NCI-H128 (cell line): ENCODE results near the gene KDM4C.

Experiments
- DNase-seq: peaks from one replicate; lab custom pipeline; 2025; ENCODE audit not compliant: unreplicated experiment; lab: John Stamatoyannopoulos, UW

KDM4C gene

GRCh38 chr9:6965566-6965965, 207.8 kb downstream of the KDM4C start:
- DNase-seq: no peak

- DNase-seq: no peak
These were observed 210.5 kb downstream of the KDM4C start for GRCh38 chr9:6968271-6968670.

- DNase-seq: no peak
These were observed 212.0 kb downstream of the KDM4C start for GRCh38 chr9:6969805-6970204.

- DNase-seq: no peak
These were observed 215.3 kb downstream of the KDM4C start for GRCh38 chr9:6973089-6973488.

GRCh38 chr9:6973762-6974161, 216.0 kb downstream of the KDM4C start:
- no peak for DNase-seq

GRCh38 chr9:6975198-6975597, 217.4 kb downstream of the KDM4C start:
- no peak for DNase-seq

GRCh38 chr9:6977761-6978160, 220.0 kb downstream of the KDM4C start:
- DNase-seq: no peak

GRCh38 chr9:6978591-6978990, 220.8 kb downstream of the KDM4C start:
- no peak for DNase-seq

- no peak for DNase-seq
These were observed 227.3 kb downstream of the KDM4C start for GRCh38 chr9:6984941-6985578.

GRCh38 chr9:6986141-6986815, 228.5 kb downstream of the KDM4C start:
- no peak for DNase-seq

- no peak for DNase-seq
These were observed 229.6 kb downstream of the KDM4C start for GRCh38 chr9:6987381-6987780.

GRCh38 chr9:6991418-6991817, 233.6 kb downstream of the KDM4C start:
- DNase-seq: no peak

GRCh38 chr9:6996061-6996854, 238.5 kb downstream of the KDM4C start:
- no peak for DNase-seq

- no peak for DNase-seq
These were observed 239.6 kb downstream of the KDM4C start for GRCh38 chr9:6997330-6997729.

GRCh38 chr9:6999794-7000193, 242.0 kb downstream of the KDM4C start:
- no peak for DNase-seq

- no peak for DNase-seq
These were observed 243.8 kb downstream of the KDM4C start for GRCh38 chr9:7001571-7001970.

GRCh38 chr9:7003861-7004260, 246.1 kb downstream of the KDM4C start:
- no peak for DNase-seq

GRCh38 chr9:7006417-7006816, 248.6 kb downstream of the KDM4C start:
- DNase-seq: no peak

- DNase-seq: no peak
These were observed 250.6 kb downstream of the KDM4C start for GRCh38 chr9:7008411-7008810.

- no peak for DNase-seq
These were observed 251.3 kb downstream of the KDM4C start for GRCh38 chr9:7009065-7009464.

GRCh38 chr9:7011395-7012067, 253.8 kb downstream of the KDM4C start:
- no peak for DNase-seq

- no peak for DNase-seq
These were observed 270.2 kb downstream of the KDM4C start for GRCh38 chr9:7027996-7028395.
